ENCODE measurements around the gene TRAPPC6A. TPM values are rescaled to one million over a fixed set of nuclear protein-coding genes. Genes with fewer than 3 reads are reported as not detected.
A peak's percentile ranks its signal among the peaks of the same experiment; 100 is the strongest.
"Not testable (repeated sequence)": the region's sequence is repeated elsewhere in the genome, so short reads cannot be mapped to it uniquely, and the experiment has no call there.

The TRAPPC6A gene
- total RNA-seq, 1 experiment from 2014 or later: 39.3 TPM

- DNase-seq: no peak
- Histone ChIP-seq H3K27me3 (ENCODE audit: control insufficient read depth, insufficient read depth, low read length) (no peaks in the 10 kb centered on the region), H3K4me3 (ENCODE audit: insufficient read depth, low read depth, low read length) (no peak overlapping the region), H3K36me3 (replicated peaks; ENCODE audit: control insufficient read depth, insufficient read depth, low read length) (no peaks in the 10 kb centered on the region; the same call in none of the 2 replicates)
Observed at GRCh38 chr19:45128146-45128545, 49.9 kb downstream of the TRAPPC6A start.

- DNase-seq: no peak
- no peak overlapping the region for H3K4me3 ChIP-seq (ENCODE audit: insufficient read depth, low read depth, low read length)
- H3K36me3 ChIP-seq (replicated peaks; ENCODE audit: control insufficient read depth, insufficient read depth, low read length): no peaks in the 10 kb centered on the region; the same call in none of the 2 replicates
- no peaks in the 10 kb centered on the region for H3K27me3 ChIP-seq (ENCODE audit: control insufficient read depth, insufficient read depth, low read length)
Observed at GRCh38 chr19:45126654-45127053, 51.4 kb downstream of the TRAPPC6A start.

- Histone ChIP-seq H3K4me3 (ENCODE audit: insufficient read depth, low read depth, low read length) (no peak overlapping the region), H3K27me3 (ENCODE audit: control insufficient read depth, insufficient read depth, low read length) (no peaks in the 10 kb centered on the region), H3K36me3 (replicated peaks; ENCODE audit: control insufficient read depth, insufficient read depth, low read length) (no peaks in the 10 kb centered on the region; the same call in none of the 2 replicates)
- peak; percentile 91 for DNase-seq
Observed at GRCh38 chr19:45125975-45126493, 52.0 kb downstream of the TRAPPC6A start.

GRCh38 chr19:45125360-45125759 is 52.7 kb downstream of the TRAPPC6A start:
- H3K36me3 ChIP-seq (replicated peaks; ENCODE audit: control insufficient read depth, insufficient read depth, low read length): no peaks in the 10 kb centered on the region; the same call in none of the 2 replicates
- H3K4me3 ChIP-seq (ENCODE audit: insufficient read depth, low read depth, low read length): no peak overlapping the region
- no peaks in the 10 kb centered on the region for H3K27me3 ChIP-seq (ENCODE audit: control insufficient read depth, insufficient read depth, low read length)
- no peak for DNase-seq

GRCh38 chr19:45124021-45124420 is 54.0 kb downstream of the TRAPPC6A start:
- no peak overlapping the region for H3K4me3 ChIP-seq (ENCODE audit: insufficient read depth, low read depth, low read length)
- H3K27me3 ChIP-seq (ENCODE audit: control insufficient read depth, insufficient read depth, low read length): no peaks in the 10 kb centered on the region
- H3K36me3 ChIP-seq (replicated peaks; ENCODE audit: control insufficient read depth, insufficient read depth, low read length): no peaks in the 10 kb centered on the region; the same call in none of the 2 replicates
- no peak for DNase-seq

GRCh38 chr19:45123440-45123850 is 54.6 kb downstream of the TRAPPC6A start:
- H3K27me3 ChIP-seq (ENCODE audit: control insufficient read depth, insufficient read depth, low read length): no peaks in the 10 kb centered on the region
- DNase-seq: no peak
- no peak overlapping the region for H3K4me3 ChIP-seq (ENCODE audit: insufficient read depth, low read depth, low read length)
- H3K36me3 ChIP-seq (replicated peaks; ENCODE audit: control insufficient read depth, insufficient read depth, low read length): no peaks in the 10 kb centered on the region; the same call in none of the 2 replicates

GRCh38 chr19:45122832-45123231 is 55.2 kb downstream of the TRAPPC6A start:
- Histone ChIP-seq H3K4me3 (ENCODE audit: insufficient read depth, low read depth, low read length) (no peak overlapping the region), H3K36me3 (replicated peaks; ENCODE audit: control insufficient read depth, insufficient read depth, low read length) (no peaks in the 10 kb centered on the region; the same call in none of the 2 replicates), H3K27me3 (ENCODE audit: control insufficient read depth, insufficient read depth, low read length) (no peaks in the 10 kb centered on the region)
- DNase-seq: no peak

- Histone ChIP-seq H3K27me3 (ENCODE audit: control insufficient read depth, insufficient read depth, low read length) (no peaks in the 10 kb centered on the region), H3K36me3 (replicated peaks; ENCODE audit: control insufficient read depth, insufficient read depth, low read length) (no peaks in the 10 kb centered on the region; the same call in none of the 2 replicates), H3K4me3 (ENCODE audit: insufficient read depth, low read depth, low read length) (no peak overlapping the region)
- no peak for DNase-seq
Observed at GRCh38 chr19:45121827-45122345, 56.2 kb downstream of the TRAPPC6A start.

- DNase-seq: no peak
- H3K4me3 ChIP-seq (ENCODE audit: insufficient read depth, low read depth, low read length): no peak overlapping the region
- H3K36me3 ChIP-seq (replicated peaks; ENCODE audit: control insufficient read depth, insufficient read depth, low read length): no peaks in the 10 kb centered on the region; the same call in 1 of the 2 replicates
- H3K27me3 ChIP-seq (ENCODE audit: control insufficient read depth, insufficient read depth, low read length): no peaks in the 10 kb centered on the region
Observed at GRCh38 chr19:45119582-45119981, 58.5 kb downstream of the TRAPPC6A start.

GRCh38 chr19:45118591-45119355 is 59.3 kb downstream of the TRAPPC6A start:
- H3K27me3 ChIP-seq (ENCODE audit: control insufficient read depth, insufficient read depth, low read length); DNase-seq; H3K36me3 ChIP-seq (replicated peaks; ENCODE audit: control insufficient read depth, insufficient read depth, low read length): not testable (repeated sequence)

GRCh38 chr19:45118106-45118505 is 59.9 kb downstream of the TRAPPC6A start:
- no peak for DNase-seq
- Histone ChIP-seq H3K27me3 (ENCODE audit: control insufficient read depth, insufficient read depth, low read length) (no peaks in the 10 kb centered on the region), H3K4me3 (ENCODE audit: insufficient read depth, low read depth, low read length) (no peak overlapping the region), H3K36me3 (replicated peaks; ENCODE audit: control insufficient read depth, insufficient read depth, low read length) (no peaks in the 10 kb centered on the region)

More at GRCh38 chr19:45118591-45119355, 59.3 kb downstream of the TRAPPC6A start:
- not testable (repeated sequence) for H3K4me3 ChIP-seq (ENCODE audit: insufficient read depth, low read depth, low read length)

GRCh38 chr19:45117671-45118070 is 60.4 kb downstream of the TRAPPC6A start:
- Histone ChIP-seq H3K27me3 (ENCODE audit: control insufficient read depth, insufficient read depth, low read length) (no peaks in the 10 kb centered on the region), H3K4me3 (ENCODE audit: insufficient read depth, low read depth, low read length) (no peak overlapping the region), H3K36me3 (replicated peaks; ENCODE audit: control insufficient read depth, insufficient read depth, low read length) (no peaks in the 10 kb centered on the region)
- no peak for DNase-seq

GRCh38 chr19:45117167-45117594 is 60.9 kb downstream of the TRAPPC6A start:
- peak; percentile 84 for DNase-seq
- no peaks in the 10 kb centered on the region for H3K27me3 ChIP-seq (ENCODE audit: control insufficient read depth, insufficient read depth, low read length)
- no peak overlapping the region for H3K4me3 ChIP-seq (ENCODE audit: insufficient read depth, low read depth, low read length)
- H3K36me3 ChIP-seq (replicated peaks; ENCODE audit: control insufficient read depth, insufficient read depth, low read length): no peaks in the 10 kb centered on the region

- Histone ChIP-seq H3K36me3 (replicated peaks; ENCODE audit: control insufficient read depth, insufficient read depth, low read length) (no peaks in the 10 kb centered on the region), H3K27me3 (ENCODE audit: control insufficient read depth, insufficient read depth, low read length) (no peaks in the 10 kb centered on the region), H3K4me3 (ENCODE audit: insufficient read depth, low read depth, low read length) (no peak overlapping the region)
- DNase-seq: peak; percentile 55
Observed at GRCh38 chr19:45115809-45116615, 62.0 kb downstream of the TRAPPC6A start.

All from H7 (cell line).